SK-N-SH treated with all-trans-retinoic acid at 6 μM for 48 hours (cell line): ENCODE measurements around the gene SLC28A2.
A peak's percentile ranks its signal among the peaks of the same experiment; 100 is the strongest.

ENCODE experiments used
- ATAC-seq: fragments of 200-7000 bp; cut with Tn5 transposase; 3 replicates; pipeline ENCODE4 v1.9.1; 2020; ENCODE audit warnings: mild to moderate bottlenecking, moderate library complexity
- ARNTL ChIP-seq: fragments of 450-650 bp; formaldehyde crosslinking; IDR thresholded peaks from 2 replicates; pipeline ENCODE4 v1.5.0; 2020; ENCODE audit warnings: low read depth, mild to moderate bottlenecking, moderate library complexity, borderline replicate concordance
- BACH2 ChIP-seq: fragments of 250-450 bp; sonication (Bioruptor Pico); IDR thresholded peaks from 2 replicates; pipeline ENCODE4 v1.9.0; 2021; ENCODE audit warnings: mild to moderate bottlenecking, borderline replicate concordance
- CSDC2 ChIP-seq: fragments of 250-450 bp; sonication (Bioruptor Pico); IDR thresholded peaks from 2 replicates; pipeline ENCODE4 v1.5.0; 2020; ENCODE audit warnings: mild to moderate bottlenecking, moderate library complexity
- CSRNP3 ChIP-seq: fragments of 250-450 bp; sonication (Bioruptor Pico); IDR thresholded peaks from 2 replicates; pipeline ENCODE4 v1.5.1; 2021; ENCODE audit warnings: mild to moderate bottlenecking, moderate library complexity
- ESRRG ChIP-seq: fragments of 250-450 bp; sonication (Bioruptor Pico); IDR thresholded peaks from 2 replicates; pipeline ENCODE4 v1.6.1; 2021; ENCODE audit warnings: mild to moderate bottlenecking
- GLIS3 ChIP-seq: fragments of 250-450 bp; sonication (Bioruptor Pico); IDR thresholded peaks from 2 replicates; pipeline ENCODE4 v1.5.0; 2020; ENCODE audit warnings: mild to moderate bottlenecking, moderate library complexity
- ISL1 ChIP-seq: fragments of 250-450 bp; sonication (Bioruptor Pico); IDR thresholded peaks from 2 replicates; pipeline ENCODE4 v2.1.2; 2022; ENCODE audit warnings: mild to moderate bottlenecking, moderate library complexity
- OSR1 ChIP-seq: fragments of 250-450 bp; sonication (Bioruptor Pico); IDR thresholded peaks from 2 replicates; pipeline ENCODE4 v1.8.0; 2022; ENCODE audit warnings: moderate library complexity, mild to moderate bottlenecking, inconsistent platforms
- PATZ1 ChIP-seq: fragments of 250-450 bp; sonication (Bioruptor Pico); IDR thresholded peaks from 2 replicates; pipeline ENCODE4 v1.8.0; 2020; ENCODE audit warnings: mild to moderate bottlenecking, moderate library complexity, borderline replicate concordance
- POU6F1 ChIP-seq: fragments of 250-450 bp; sonication (Bioruptor Pico); IDR thresholded peaks from 2 replicates; pipeline ENCODE4 v1.8.0; 2021; ENCODE audit warnings: low read depth, mild to moderate bottlenecking, moderate library complexity, borderline replicate concordance
- SNAI2 ChIP-seq: fragments of 250-450 bp; sonication (Bioruptor Pico); IDR thresholded peaks from 2 replicates; pipeline ENCODE4 v1.5.0; 2020; ENCODE audit warnings: mild to moderate bottlenecking, moderate library complexity
- TCF4 ChIP-seq: fragments of 250-450 bp; sonication (Bioruptor Pico); IDR thresholded peaks from 2 replicates; pipeline ENCODE4 v1.8.0; 2021; ENCODE audit warnings: mild to moderate bottlenecking, moderate library complexity, borderline replicate concordance
- TOX ChIP-seq: fragments of 250-450 bp; sonication (Bioruptor Pico); IDR thresholded peaks from 2 replicates; pipeline ENCODE4 v1.8.0; 2021; ENCODE audit warnings: mild to moderate bottlenecking, moderate library complexity, borderline replicate concordance
- TSHZ2 ChIP-seq: fragments of 250-450 bp; sonication (Bioruptor Pico); IDR thresholded peaks from 2 replicates; pipeline ENCODE4 v1.5.0; 2020; ENCODE audit warnings: mild to moderate bottlenecking, moderate library complexity
- ZC3H10 ChIP-seq: fragments of 250-450 bp; sonication (Bioruptor Pico); IDR thresholded peaks from 2 replicates; pipeline ENCODE4 v1.5.1; 2021; ENCODE audit warnings: mild to moderate bottlenecking, moderate library complexity
- ZFP3 ChIP-seq: fragments of 250-450 bp; sonication (Bioruptor Pico); IDR thresholded peaks from 2 replicates; pipeline ENCODE4 v1.5.0; 2020; ENCODE audit warnings: mild to moderate bottlenecking, moderate library complexity
- ZFP30 ChIP-seq: fragments of 450-650 bp; formaldehyde crosslinking; IDR thresholded peaks from 2 replicates; pipeline ENCODE4 v1.5.0; 2022; ENCODE audit warnings: mild to moderate bottlenecking, moderate library complexity
- ZNF565 ChIP-seq: fragments of 450-650 bp; formaldehyde crosslinking; conservative IDR thresholded peaks from 2 replicates; pipeline ENCODE4 v1.5.0; 2020; ENCODE audit warnings: low read depth, mild to moderate bottlenecking, moderate library complexity
- ZNF70 ChIP-seq: fragments of 450-650 bp; formaldehyde crosslinking; IDR thresholded peaks from 2 replicates; pipeline ENCODE4 v1.5.0; 2020; ENCODE audit warnings: mild to moderate bottlenecking, moderate library complexity
- ZNF8 ChIP-seq: fragments of 450-650 bp; formaldehyde crosslinking; IDR thresholded peaks from 2 replicates; pipeline ENCODE4 v1.5.0; 2020; ENCODE audit warnings: mild to moderate bottlenecking, moderate library complexity

SLC28A2 gene

GRCh38 chr15:45251888-45252287 is at the start of gene SLC28A2:
Gene SLC28A2 (plus strand): TSS chr15:45252234. CDS start chr15:45253216, 982 bp downstream.
- ATAC-seq: no peak
- TF ChIP-seq ZC3H10 (no peak), ESRRG (CRISPR knock-in tag) (no peak), ZNF8 (CRISPR knock-in tag) (no peak), PATZ1 (CRISPR knock-in tag) (no peak), SNAI2 (CRISPR knock-in tag) (no peak), CSRNP3 (CRISPR knock-in tag) (no peak), GLIS3 (no peak)

GRCh38 chr15:45203182-45203581 is 48.9 kb upstream of the SLC28A2 start:
- no peak for ATAC-seq

GRCh38 chr15:45205192-45205591 is 46.8 kb upstream of the SLC28A2 start:
- no peak for TF ChIP-seq GLIS3
- no peak for TF ChIP-seq BACH2 (CRISPR knock-in tag)
- TF ChIP-seq POU6F1 (CRISPR knock-in tag): no peak
- TF ChIP-seq ISL1 (CRISPR knock-in tag): no peak
- no peak for TF ChIP-seq CSDC2 (CRISPR knock-in tag)
- TF ChIP-seq TSHZ2 (CRISPR knock-in tag): no peak
- no peak for TF ChIP-seq CSRNP3 (CRISPR knock-in tag)
- TF ChIP-seq ZNF565 (CRISPR knock-in tag): no peak
- no peak for TF ChIP-seq ZFP30 (CRISPR knock-in tag)
- no peak for TF ChIP-seq ZFP3 (CRISPR knock-in tag)
- no peak for TF ChIP-seq PATZ1 (CRISPR knock-in tag)
- no peak for TF ChIP-seq ZNF8 (CRISPR knock-in tag)
- no peak for TF ChIP-seq ARNTL (CRISPR knock-in tag)
- peak; percentile 54 for ATAC-seq

More at GRCh38 chr15:45203182-45203581, 48.9 kb upstream of the SLC28A2 start:
- no peak for TF ChIP-seq TOX (CRISPR knock-in tag)

GRCh38 chr15:45212493-45212892 is 39.5 kb upstream of the SLC28A2 start:
- ATAC-seq: no peak
- TF ChIP-seq ARNTL (CRISPR knock-in tag) (no peak), OSR1 (CRISPR knock-in tag) (no peak), ZNF565 (CRISPR knock-in tag) (no peak), TCF4 (no peak), ZC3H10 (no peak), ZNF70 (CRISPR knock-in tag) (no peak), PATZ1 (CRISPR knock-in tag) (no peak), ISL1 (CRISPR knock-in tag) (no peak), ESRRG (CRISPR knock-in tag) (no peak), TOX (CRISPR knock-in tag) (no peak), ZFP3 (CRISPR knock-in tag) (no peak)
